HepG2 (cell line): ENCODE data around the gene CPLX1. TPM values are rescaled to one million over a fixed set of nuclear protein-coding genes. Genes with fewer than 3 reads are reported as not detected.

Source experiments
- GRHL1 ChIP-seq: sonication (generic); formaldehyde crosslinking; conservative IDR thresholded peaks from 2 replicates; pipeline ENCODE4 v1.8.0; 2022; ENCODE audit warnings: missing genetic modification reagents
- PAWR ChIP-seq: sonication (generic); formaldehyde crosslinking; IDR thresholded peaks from 2 replicates; pipeline ENCODE4 v1.4.0; 2020; ENCODE audit warnings: missing genetic modification reagents, mild to moderate bottlenecking, borderline replicate concordance
- PBX3 ChIP-seq: sonication (generic); formaldehyde crosslinking; IDR thresholded peaks from 2 replicates; pipeline ENCODE4 v1.8.1; 2023; ENCODE audit warnings: missing genetic modification reagents, inconsistent platforms, borderline replicate concordance
- PRDM15 ChIP-seq: sonication (generic); formaldehyde crosslinking; IDR thresholded peaks from 2 replicates; pipeline ENCODE4 v1.4.0; 2020; ENCODE audit warnings: missing genetic modification reagents
- SIX4 ChIP-seq: sonication (generic); formaldehyde crosslinking; IDR thresholded peaks from 2 replicates; pipeline ENCODE4 v1.4.0; 2020; ENCODE audit warnings: missing genetic modification reagents
- ZNF335 ChIP-seq: sonication (generic); formaldehyde crosslinking; IDR thresholded peaks from 2 replicates; pipeline ENCODE4 v1.4.0; 2020; ENCODE audit warnings: missing genetic modification reagents
- ZNF557 ChIP-seq: sonication (generic); formaldehyde crosslinking; IDR thresholded peaks from 2 replicates; pipeline ENCODE4 v1.4.0; 2020; ENCODE audit warnings: missing genetic modification reagents
- polyA plus RNA-seq, 8 experiments: library from polyadenylated mRNA; depleted of rRNA in 3 of 8; stranded (reverse) in 7 of 8; unstranded in 1 of 8; fragments of >200 nt; fragmentation: Illumina TruSeq in 4 of 8; extraction: Trizol in 4 of 8; gene quantifications; 2 replicates each; pipeline versions ENCODE4 v1.2.1 to v1.2.3, GENCODE V29; 2011 to 2016; ENCODE audit warnings: low read depth in 4 of 8, missing spikeins in 1 of 8, mixed read lengths in 1 of 8; ENCODE audit not compliant: insufficient read depth in 1 of 8
- total RNA-seq, 5 experiments: library from RNA; depleted of rRNA; stranded (reverse); fragments of >200 nt; fragmentation: Illumina TruSeq; extraction: Trizol; gene quantifications; 2 replicates each; pipeline ENCODE4 v1.2.3, GENCODE V29; 2016; ENCODE audit warnings: low read depth in 1 of 5

Gene CPLX1
- total and polyA plus RNA-seq, 2 of the 13 experiments (the other 11 are each of a cell fraction or from before 2014, with no cell fraction given), result 0.18 TPM

GRCh38 chr4:735583-735982 is 90.3 kb downstream of the CPLX1 start (continued):
- TF ChIP-seq PBX3 (CRISPR knock-in tag) (no peak), ZNF335 (CRISPR knock-in tag) (no peak), GRHL1 (CRISPR knock-in tag) (no peak), SIX4 (CRISPR knock-in tag) (no peak), PAWR (CRISPR knock-in tag) (no peak), ZNF557 (CRISPR knock-in tag) (no peak), PRDM15 (CRISPR knock-in tag) (no peak)

Other genes starting within 250 kb of the CPLX1 start
- gene TMEM271, start 249.8 kb downstream of the CPLX1 start, total RNA-seq (2016; rRNA removed; fragmentation: Illumina TruSeq; extraction: Trizol), result not detected in 2 replicates
- not detected in 2 replicates for gene TMEM271, start 249.8 kb downstream of the CPLX1 start, polyA plus RNA-seq (2011; rRNA removed)
- 0.38 TPM in 1 of 2 replicates, not detected in the other for gene PDE6B, start 200.6 kb downstream of the CPLX1 start, total RNA-seq (2016; rRNA removed; fragmentation: Illumina TruSeq; extraction: Trizol)
- gene PDE6B, start 200.6 kb downstream of the CPLX1 start, polyA plus RNA-seq (2011; rRNA removed), result 0.38 and 0.40 TPM in 2 replicates
- gene ATP5ME, start 151.9 kb downstream of the CPLX1 start, total RNA-seq (2016; rRNA removed; fragmentation: Illumina TruSeq; extraction: Trizol), result 753 and 1,048 TPM in 2 replicates
- 301 and 305 TPM in 2 replicates for gene ATP5ME, start 151.9 kb downstream of the CPLX1 start, polyA plus RNA-seq (2011; rRNA removed)
- 11.0 and 16.0 TPM in 2 replicates for gene MYL5, start 151.6 kb downstream of the CPLX1 start, total RNA-seq (2016; rRNA removed; fragmentation: Illumina TruSeq; extraction: Trizol)
- 6.5 and 11.5 TPM in 2 replicates for gene MYL5, start 151.6 kb downstream of the CPLX1 start, polyA plus RNA-seq (2011; rRNA removed)
- 0.07 TPM in 1 of 2 replicates, not detected in the other for gene SLC49A3, start 137.0 kb downstream of the CPLX1 start, total RNA-seq (2016; rRNA removed; fragmentation: Illumina TruSeq; extraction: Trizol)
- 0.17 and 0.22 TPM in 2 replicates for gene SLC49A3, start 137.0 kb downstream of the CPLX1 start, polyA plus RNA-seq (2011; rRNA removed)
- 24.2 and 28.6 TPM in 2 replicates for gene PCGF3, start 120.3 kb downstream of the CPLX1 start, total RNA-seq (2016; rRNA removed; fragmentation: Illumina TruSeq; extraction: Trizol)
- gene PCGF3, start 120.3 kb downstream of the CPLX1 start, polyA plus RNA-seq (2011; rRNA removed), result 66.2 and 80.8 TPM in 2 replicates
- 28.0 and 44.3 TPM in 2 replicates for gene GAK, start 106.2 kb upstream of the CPLX1 start, total RNA-seq (2016; rRNA removed; fragmentation: Illumina TruSeq; extraction: Trizol)
- gene GAK, start 106.2 kb upstream of the CPLX1 start, polyA plus RNA-seq (2011; rRNA removed), result 17.5 and 22.2 TPM in 2 replicates
- 1.6 and 5.1 TPM in 2 replicates for gene TMEM175, start 106.3 kb upstream of the CPLX1 start, total RNA-seq (2016; rRNA removed; fragmentation: Illumina TruSeq; extraction: Trizol)
- gene TMEM175, start 106.3 kb upstream of the CPLX1 start, polyA plus RNA-seq (2011; rRNA removed), result 9.9 and 20.1 TPM in 2 replicates
- gene DGKQ, start 147.4 kb upstream of the CPLX1 start, total RNA-seq (2016; rRNA removed; fragmentation: Illumina TruSeq; extraction: Trizol), result 3.2 and 7.2 TPM in 2 replicates
- 4.5 and 6.1 TPM in 2 replicates for gene DGKQ, start 147.4 kb upstream of the CPLX1 start, polyA plus RNA-seq (2011; rRNA removed)
- gene IDUA, start 160.9 kb upstream of the CPLX1 start, total RNA-seq (2016; rRNA removed; fragmentation: Illumina TruSeq; extraction: Trizol), result 0.32 and 1.0 TPM in 2 replicates
- gene IDUA, start 160.9 kb upstream of the CPLX1 start, polyA plus RNA-seq (2011; rRNA removed), result 0.77 and 1.5 TPM in 2 replicates
- gene SLC26A1, start 167.3 kb upstream of the CPLX1 start, total RNA-seq (2016; rRNA removed; fragmentation: Illumina TruSeq; extraction: Trizol), result 7.2 and 22.9 TPM in 2 replicates
- gene SLC26A1, start 167.3 kb upstream of the CPLX1 start, polyA plus RNA-seq (2011; rRNA removed), result 5.4 and 8.4 TPM in 2 replicates
- 12.3 and 19.1 TPM in 2 replicates for gene FGFRL1, start 185.5 kb upstream of the CPLX1 start, total RNA-seq (2016; rRNA removed; fragmentation: Illumina TruSeq; extraction: Trizol)
- 30.6 and 35.5 TPM in 2 replicates for gene FGFRL1, start 185.5 kb upstream of the CPLX1 start, polyA plus RNA-seq (2011; rRNA removed)